Upper lobe of right lung (tissue), 1 donor: ENCODE measurements around the gene A2ML1. TPM values are rescaled to one million over a fixed set of nuclear protein-coding genes. Genes with fewer than 3 reads are reported as not detected.
A peak's percentile ranks its signal among the peaks of the same experiment; 100 is the strongest.

Source experiments
- ATAC-seq: fragments of 200-7000 bp; cut with Tn5 transposase; one replicate; pipeline ENCODE4 v1.9.1; 2020; ENCODE audit warnings: mild to moderate bottlenecking, moderate library complexity
- DNase-seq: peaks from one replicate; pipeline ENCODE4 v3.0.0-alpha.2; 2020
- H3K27ac ChIP-seq: fragments of 200-600 bp; one replicate; pipeline ENCODE4 v1.8.0; 2022
- H3K27me3 ChIP-seq: fragments of 200-600 bp; one replicate; pipeline ENCODE4 v1.8.0; 2022; ENCODE audit warnings: mild to moderate bottlenecking
- H3K36me3 ChIP-seq: fragments of 200-600 bp; one replicate; pipeline ENCODE4 v1.8.0; 2022
- H3K4me1 ChIP-seq: fragments of 200-600 bp; one replicate; pipeline ENCODE4 v1.8.0; 2022
- H3K4me3 ChIP-seq: fragments of 200-600 bp; one replicate; pipeline ENCODE4 v1.8.0; 2022; ENCODE audit warnings: mild to moderate bottlenecking
- H3K9me3 ChIP-seq: fragments of 200-600 bp; one replicate; pipeline ENCODE4 v1.8.0; 2022
- CTCF ChIP-seq: fragments of 200-600 bp; IDR thresholded peaks from one replicate; pipeline ENCODE4 v1.8.0; 2022; ENCODE audit warnings: antibody characterized with exemption
- intact Hi-C: fragments of 100-400 bp; cut with DNase I; formaldehyde crosslinking; loops from one replicate; pipeline ENCODE4 v1.11.0; 2022
- long read RNA-seq: library from polyadenylated mRNA; unstranded; transcript quantifications from one replicate; pipeline ENCODE4 v2.0.0, GENCODE V29; 2021
- total RNA-seq: library from RNA; stranded (reverse); fragmentation: NEBNext Ultra II Directional; extraction: Animal tissue kit (Norgen Biotek cat#: 25700); gene quantifications from one replicate; pipeline ENCODE4 v1.2.1, GENCODE V29; 2021
- donor health status: DM: no; HTN: yes; CAD: no; lungs with severe emphysema.

The A2ML1 gene
- total RNA-seq: not detected
- long read RNA-seq: 0 reads

DNA sequence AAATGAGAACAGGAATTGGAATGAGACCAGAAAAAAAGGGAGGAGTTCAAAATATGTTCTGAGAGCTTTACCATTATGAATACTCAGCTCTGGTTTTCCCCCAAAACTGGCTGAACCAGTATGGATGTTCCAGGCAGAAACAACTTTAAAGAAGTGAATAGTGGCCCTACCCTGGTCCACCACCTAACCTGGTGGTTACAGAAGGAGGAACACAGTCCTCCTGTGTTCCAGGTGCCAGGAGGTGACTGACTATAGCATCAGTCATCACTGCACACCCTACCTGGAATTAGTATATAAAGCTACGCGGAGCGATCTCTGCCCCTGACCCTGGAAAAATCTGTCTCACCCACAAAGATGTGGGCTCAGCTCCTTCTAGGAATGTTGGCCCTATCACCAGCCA lies at the start of gene A2ML1:
Gene A2ML1 (plus strand): TSS at position 324 of the 400 bp plus-strand sequence. CDS start 31 bp downstream, at position 355.
- Histone ChIP-seq H3K4me1 (no peaks in the 10 kb centered on the region), H3K27ac (no peak within 1 kb of the TSS), H3K9me3 (no peaks in the 10 kb centered on the region), H3K27me3 (peaks cover 4% of the 10 kb centered on the region), H3K36me3 (no peaks in the 10 kb centered on the region), H3K4me3 (no peak within 1 kb of the TSS)
- intact Hi-C loops: loop anchor here (10.0 kb wide), 1 partner anchor 137 kb away; no protein-coding TSS in a partner anchor
- peak; percentile 15 for ATAC-seq
- DNase-seq: no peak
- no peak for TF ChIP-seq CTCF

DNA sequence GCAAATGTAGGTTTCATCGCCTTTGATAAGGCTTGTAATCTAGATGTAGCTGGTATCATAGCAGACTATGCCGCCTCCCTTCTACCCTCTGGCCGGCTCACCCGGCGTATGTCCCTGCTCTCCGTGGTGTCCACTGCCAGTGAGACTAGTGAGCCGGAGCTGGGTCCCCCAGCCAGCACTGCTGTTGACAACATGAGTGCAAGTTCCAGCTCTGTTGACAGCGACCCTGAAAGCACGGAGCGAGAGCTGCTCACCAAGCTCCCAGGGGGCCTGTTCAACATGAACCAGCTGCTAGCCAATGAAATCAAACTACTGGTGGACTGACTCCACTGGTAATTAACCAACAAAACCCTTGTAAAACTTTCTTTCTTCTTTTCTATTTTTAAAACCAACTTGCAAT lies 49.0 kb upstream of the A2ML1 start:
- no peaks in the 10 kb centered on the region for H3K9me3 ChIP-seq
- DNase-seq: no peak
- intact Hi-C loops: no loop called here
- ATAC-seq: no peak
- no peaks in the 10 kb centered on the region for H3K4me1 ChIP-seq
- no peaks in the 10 kb centered on the region for H3K27me3 ChIP-seq
- no peak overlapping the region for H3K4me3 ChIP-seq
- no peaks in the 10 kb centered on the region for H3K36me3 ChIP-seq
- no peak overlapping the region for H3K27ac ChIP-seq
- no peak for TF ChIP-seq CTCF

GRCh38 chr12:8779281-8779680 lies 43.1 kb upstream of the A2ML1 start:
- DNase-seq (no peak), ATAC-seq (no peak)
- H3K9me3 ChIP-seq: no peaks in the 10 kb centered on the region
- H3K36me3 ChIP-seq: peaks cover 11% of the 10 kb centered on the region
- H3K4me1 ChIP-seq: peaks cover 7% of the 10 kb centered on the region
- intact Hi-C loops: no loop called here
- H3K4me3 ChIP-seq: no peak overlapping the region
- no peaks in the 10 kb centered on the region for H3K27me3 ChIP-seq
- no peak overlapping the region for H3K27ac ChIP-seq
- TF ChIP-seq CTCF: no peak

GRCh38 chr12:8779862-8780261 lies 42.6 kb upstream of the A2ML1 start:
- no peaks in the 10 kb centered on the region for H3K27me3 ChIP-seq
- H3K27ac ChIP-seq: no peak overlapping the region
- ATAC-seq (no peak), DNase-seq (no peak)
- TF ChIP-seq CTCF: no peak
- H3K4me3 ChIP-seq: no peak overlapping the region
- H3K36me3 ChIP-seq: peaks cover 11% of the 10 kb centered on the region
- H3K4me1 ChIP-seq: peaks cover 7% of the 10 kb centered on the region
- H3K9me3 ChIP-seq: no peaks in the 10 kb centered on the region
- intact Hi-C loops: no loop called here

DNA sequence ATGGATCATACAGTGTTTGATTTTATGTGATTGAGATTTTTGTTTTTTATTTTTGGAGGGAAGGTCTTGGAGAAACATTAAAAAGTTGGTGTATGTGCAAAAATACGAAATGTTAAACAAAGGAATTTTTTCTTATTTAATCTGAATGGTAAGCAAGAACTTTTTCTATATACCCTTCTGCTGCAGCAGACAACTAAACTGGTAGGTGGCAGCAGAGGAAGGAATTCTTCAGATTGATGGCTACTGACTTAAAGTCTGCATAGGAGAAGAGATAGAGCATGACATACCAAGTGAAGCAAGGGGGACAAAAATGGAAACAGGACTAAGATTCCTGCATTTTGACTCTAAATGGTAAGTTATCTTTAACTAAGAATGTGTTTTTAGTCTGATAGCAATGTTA lies 42.0 kb upstream of the A2ML1 start:
- Histone ChIP-seq H3K36me3 (peaks cover 11% of the 10 kb centered on the region), H3K4me3 (no peak overlapping the region), H3K27ac (no peak overlapping the region), H3K4me1 (peaks cover 7% of the 10 kb centered on the region), H3K9me3 (no peaks in the 10 kb centered on the region), H3K27me3 (no peaks in the 10 kb centered on the region)
- ATAC-seq (no peak), DNase-seq (no peak)
- peak; percentile 27 for TF ChIP-seq CTCF
- intact Hi-C loops: no loop called here
